Activated naive CD4-positive, alpha-beta T cell treated with anti-CD3 and anti-CD28 coated beads, Interleukin-2, amount 50 U/mL, for 16 hours (primary cell): ENCODE data around the gene FRS3.
"Not testable (repeated sequence)": the region's sequence is repeated elsewhere in the genome, so short reads cannot be mapped to it uniquely, and the experiment has no call there.

Experiments
- DNase-seq: peaks from one replicate; pipeline ENCODE4 v3.0.0-alpha.2; 2020

Gene FRS3, protein sequence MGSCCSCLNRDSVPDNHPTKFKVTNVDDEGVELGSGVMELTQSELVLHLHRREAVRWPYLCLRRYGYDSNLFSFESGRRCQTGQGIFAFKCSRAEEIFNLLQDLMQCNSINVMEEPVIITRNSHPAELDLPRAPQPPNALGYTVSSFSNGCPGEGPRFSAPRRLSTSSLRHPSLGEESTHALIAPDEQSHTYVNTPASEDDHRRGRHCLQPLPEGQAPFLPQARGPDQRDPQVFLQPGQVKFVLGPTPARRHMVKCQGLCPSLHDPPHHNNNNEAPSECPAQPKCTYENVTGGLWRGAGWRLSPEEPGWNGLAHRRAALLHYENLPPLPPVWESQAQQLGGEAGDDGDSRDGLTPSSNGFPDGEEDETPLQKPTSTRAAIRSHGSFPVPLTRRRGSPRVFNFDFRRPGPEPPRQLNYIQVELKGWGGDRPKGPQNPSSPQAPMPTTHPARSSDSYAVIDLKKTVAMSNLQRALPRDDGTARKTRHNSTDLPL

DNA sequence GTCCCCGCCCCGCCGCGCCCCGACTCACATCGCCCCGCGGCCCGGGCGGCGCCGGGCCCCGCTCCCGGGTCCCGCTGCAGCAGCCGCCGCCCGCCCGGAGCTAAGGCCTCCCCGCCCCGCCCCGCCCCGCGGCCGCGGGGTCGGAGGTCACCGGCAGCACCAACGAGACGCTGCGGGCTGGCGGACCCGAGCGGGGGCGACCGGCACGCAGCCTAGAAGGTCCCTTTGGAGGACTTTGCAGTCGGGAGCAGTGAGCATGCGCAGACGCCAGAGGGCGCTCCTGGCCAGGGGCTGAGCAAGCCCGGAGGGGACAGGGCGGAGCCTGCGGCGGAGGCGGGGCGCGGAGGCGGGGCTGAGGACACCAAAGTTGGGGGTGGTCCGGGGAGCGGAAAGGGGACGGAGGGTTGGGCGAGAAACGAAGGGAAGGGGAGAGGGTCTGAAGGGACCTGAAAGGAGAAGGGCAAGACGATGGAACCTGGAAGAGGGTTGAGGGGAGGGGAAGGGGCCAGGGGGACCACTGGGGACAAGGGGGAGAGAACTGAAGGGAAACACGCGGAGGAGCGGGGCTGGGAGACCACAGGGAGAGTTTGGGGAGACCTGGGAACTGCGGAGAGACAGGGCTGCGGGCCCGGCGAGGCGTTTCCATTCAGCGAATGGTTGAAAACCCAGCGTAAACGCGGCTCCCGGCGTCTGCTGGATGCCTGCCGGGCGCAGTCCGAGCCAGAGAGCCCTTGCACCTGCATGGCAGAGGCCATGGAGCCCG, at the start of gene FRS3:
TSS of gene FRS3 (minus strand) at position 113 of the 763 bp plus-strand sequence. CDS start 2,913 bp downstream, outside the sequence.
- DNase-seq = peak; percentile 100

DNA sequence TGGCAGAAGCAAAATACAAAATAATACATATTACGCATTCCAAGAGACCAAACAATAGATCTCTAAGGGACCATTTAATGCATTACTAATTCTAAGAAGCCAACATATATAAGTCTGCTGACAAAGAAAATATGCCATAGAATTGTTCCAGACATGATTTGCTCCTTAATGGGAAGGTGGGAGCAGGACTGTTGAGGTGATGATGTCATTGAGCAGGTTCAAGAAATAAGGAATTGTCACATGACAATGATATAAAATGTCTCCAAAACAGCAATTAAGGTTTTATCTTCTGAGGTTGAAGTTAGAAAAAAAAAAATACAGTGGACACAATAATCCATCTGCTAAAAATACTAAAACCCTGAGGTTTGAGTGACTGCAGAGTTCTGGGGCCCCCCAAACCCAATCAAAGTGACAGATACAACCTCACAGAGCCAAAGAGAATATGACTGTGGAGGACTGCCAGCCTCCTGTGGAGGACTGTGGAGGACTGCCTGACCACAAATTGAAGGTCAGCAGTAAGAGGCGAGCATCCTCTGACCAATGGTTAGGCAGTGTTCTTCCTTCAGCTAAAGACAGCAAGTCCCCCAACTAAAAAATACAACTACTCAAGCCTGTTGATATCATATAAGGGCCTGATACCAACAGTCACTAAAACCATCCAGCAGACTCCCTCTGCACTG, 46.8 kb upstream of the FRS3 start:
- no peak for DNase-seq

DNA sequence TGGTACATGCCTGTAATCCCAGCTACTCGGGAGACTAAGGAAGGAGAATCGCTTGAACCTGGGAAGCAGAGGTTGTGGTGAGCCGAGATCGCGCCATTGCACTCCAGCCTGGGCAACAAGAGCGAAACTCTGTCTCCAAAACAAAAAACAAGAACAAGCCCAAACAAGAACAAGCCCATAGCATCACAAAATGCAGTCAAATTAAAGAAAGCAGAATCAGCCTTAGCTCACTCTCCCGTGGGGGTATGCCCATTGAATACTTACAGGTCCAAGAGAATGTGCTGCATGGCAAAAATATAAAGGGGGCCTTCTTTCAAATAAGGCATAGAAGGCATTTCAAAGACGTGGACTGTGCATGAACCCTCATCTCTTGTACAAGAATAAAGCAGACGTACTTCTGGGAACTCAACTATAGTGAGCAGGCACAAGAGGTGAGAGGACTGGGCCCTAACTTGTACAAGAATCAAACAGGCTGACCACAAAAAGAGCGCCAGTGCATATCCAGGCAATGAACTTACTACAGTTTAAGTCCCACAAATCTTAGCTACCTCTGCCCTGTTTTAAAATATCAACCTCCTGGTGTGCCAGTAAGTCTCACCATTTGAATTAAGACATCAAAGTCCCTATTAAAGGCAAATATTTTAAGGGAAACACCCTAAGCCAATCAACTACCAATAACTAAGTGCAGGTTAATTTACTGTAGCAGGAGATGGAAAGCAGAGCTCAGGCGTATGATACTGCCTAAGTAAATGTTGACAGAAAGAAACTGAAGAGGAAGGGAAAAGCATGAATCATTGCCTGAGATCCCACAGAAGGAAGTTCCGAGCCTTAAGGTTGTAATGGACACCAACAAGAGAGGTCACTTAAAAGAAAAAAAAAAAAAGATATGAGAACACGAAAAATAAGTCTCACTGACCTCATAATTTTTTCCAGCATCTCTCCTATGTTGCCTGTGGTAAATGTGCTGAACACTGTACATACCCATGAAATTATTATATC, 45.2 kb upstream of the FRS3 start:
- no peak for DNase-seq

DNA sequence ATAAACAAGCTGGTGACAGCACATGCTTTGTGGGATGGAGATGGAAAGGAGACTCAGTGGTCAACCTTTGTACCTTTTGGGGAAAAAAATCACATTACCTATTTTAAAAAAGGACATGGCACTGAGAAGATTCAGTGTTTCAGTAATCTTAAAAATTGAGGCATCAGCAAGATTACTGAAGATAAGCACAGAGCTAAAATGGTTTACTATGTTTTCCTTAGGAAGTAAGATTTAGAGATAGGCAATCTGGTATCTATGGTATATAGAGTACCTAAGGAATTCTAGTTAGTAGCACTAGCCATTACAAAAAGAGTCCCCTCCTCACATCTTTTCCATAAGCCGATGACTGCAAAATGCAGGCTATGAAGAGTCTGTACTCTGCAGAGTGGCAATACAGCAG, 43.5 kb upstream of the FRS3 start:
- no peak for DNase-seq

DNA sequence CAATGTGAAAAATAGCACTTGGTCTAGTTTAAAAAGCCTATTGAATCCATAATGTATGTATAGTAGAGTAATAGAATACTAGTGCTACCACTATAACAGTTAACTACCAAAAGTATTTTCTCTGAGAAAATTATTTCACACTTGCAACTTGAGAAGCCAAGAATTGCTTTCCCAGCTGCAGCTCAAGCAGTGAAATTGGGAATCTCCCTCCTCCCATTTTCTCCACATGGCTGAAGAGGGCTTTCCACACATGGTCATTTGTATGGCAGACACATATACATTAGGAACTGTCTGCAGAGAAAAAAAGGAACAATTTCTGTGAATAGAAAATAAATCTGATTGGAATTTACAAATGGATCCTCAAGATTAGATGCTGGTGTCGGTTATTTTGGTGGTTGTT, 42.3 kb upstream of the FRS3 start:
- DNase-seq = no peak

DNA sequence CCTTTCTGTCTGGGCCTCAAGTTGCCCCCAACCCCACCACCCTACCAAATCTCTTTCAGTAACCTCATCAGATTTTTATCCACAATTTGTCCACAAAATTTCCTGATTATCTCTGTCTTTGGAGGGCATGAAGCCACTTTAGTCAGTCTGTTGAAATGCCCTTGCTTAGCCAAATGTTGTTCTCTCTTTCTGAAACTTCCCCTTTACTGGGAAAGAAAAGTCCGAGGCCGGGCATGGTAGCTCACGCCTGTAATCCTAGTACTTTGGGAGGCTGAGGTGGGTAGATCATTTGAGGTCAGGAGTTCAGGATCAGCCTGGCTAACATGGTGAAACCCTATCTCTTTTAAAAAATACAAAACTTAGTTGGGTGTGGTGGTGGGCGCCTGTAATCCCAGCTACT, 41.6 kb upstream of the FRS3 start:
- DNase-seq = no peak

DNA sequence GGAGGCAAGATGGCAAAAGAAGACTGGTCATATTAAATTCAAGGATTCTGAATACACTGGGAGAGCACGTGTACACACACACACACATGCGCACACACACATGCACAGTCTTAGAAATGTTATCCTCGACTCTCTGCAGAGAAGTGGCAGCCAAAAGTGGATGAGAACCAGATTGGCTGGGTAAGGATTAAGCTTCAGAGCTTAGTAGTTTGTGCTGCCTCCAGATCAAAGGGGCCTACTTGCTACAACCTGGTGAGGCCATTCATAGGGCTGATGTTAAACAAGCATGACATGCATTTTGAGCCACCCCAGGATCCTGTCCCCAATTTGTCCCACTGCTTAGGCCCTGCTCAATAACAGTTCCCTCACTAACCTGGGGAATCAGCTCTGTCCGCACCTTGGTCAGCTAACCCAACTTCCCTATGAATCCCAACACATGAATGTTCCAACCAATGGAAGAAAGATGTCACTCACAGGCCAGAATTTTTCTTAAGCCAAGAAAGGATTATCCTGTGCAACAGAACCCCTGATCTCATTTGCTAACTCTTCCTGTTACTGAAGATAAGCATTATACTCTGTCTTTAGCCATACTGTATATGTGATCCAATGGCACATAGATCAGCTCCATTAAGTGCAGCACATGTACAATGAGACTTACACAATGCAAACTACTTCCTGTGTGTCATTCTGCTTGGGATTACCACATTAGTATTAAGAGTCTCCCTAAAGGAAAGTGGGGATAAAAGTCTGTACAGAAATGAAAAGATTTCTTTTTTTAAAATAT, 38.8 kb upstream of the FRS3 start:
- no peak for DNase-seq

DNA sequence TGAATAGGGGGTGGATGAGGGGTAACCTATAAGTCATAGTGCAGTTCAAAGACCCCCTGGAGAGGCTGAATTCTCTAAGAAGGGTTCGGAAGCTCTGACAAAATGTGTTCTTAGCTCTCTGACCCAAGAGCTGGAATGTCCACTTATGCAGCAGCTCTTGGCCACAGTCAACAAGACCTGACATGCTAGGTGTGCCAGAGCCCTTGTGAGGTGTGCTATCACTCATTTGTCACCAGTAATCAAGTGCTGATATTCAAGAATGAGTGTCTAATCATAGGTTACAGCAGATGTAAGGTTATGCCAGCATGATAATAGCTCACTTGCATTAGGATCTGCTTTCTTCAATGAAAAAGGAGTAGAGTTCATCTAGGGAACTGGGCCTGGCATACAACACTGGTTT, 35.9 kb upstream of the FRS3 start:
- DNase-seq = no peak

DNA sequence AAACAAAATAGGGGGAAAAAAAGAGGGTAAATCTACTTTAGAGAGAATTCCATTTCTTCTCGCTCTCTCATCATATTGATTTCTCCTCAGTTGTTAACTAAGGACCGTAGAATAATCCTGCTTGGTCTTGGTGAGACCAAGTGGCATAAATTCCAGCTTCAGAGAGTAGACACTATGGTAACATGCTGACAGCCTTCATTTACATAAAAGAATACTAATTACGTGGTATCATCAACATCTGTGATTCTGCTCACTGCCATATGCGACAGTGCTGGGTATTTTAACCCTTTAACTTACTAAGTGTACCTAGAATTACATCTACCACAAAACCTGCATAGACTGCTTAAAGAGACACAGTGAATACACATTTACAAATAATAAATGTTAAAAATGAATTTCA, 34.9 kb upstream of the FRS3 start:
- no peak for DNase-seq

DNA sequence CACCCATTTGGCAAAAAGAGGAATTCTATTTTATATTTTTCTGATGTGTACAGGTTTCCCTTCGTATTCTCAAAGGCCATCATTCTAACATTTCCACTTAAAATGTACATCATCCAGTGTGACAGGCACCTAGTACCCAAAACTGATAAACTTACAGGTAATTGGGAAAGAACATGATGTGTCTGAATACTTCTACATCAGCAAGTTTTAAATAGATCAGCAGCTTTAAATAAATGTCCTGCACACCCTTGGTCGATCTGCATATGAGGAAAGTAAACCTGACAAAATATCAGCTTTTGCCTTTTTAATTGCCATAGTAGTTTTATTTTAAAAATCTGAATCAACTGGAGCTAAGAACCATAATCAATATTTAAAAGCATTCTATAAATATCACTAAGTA, 34.3 kb upstream of the FRS3 start:
- DNase-seq = no peak

DNA sequence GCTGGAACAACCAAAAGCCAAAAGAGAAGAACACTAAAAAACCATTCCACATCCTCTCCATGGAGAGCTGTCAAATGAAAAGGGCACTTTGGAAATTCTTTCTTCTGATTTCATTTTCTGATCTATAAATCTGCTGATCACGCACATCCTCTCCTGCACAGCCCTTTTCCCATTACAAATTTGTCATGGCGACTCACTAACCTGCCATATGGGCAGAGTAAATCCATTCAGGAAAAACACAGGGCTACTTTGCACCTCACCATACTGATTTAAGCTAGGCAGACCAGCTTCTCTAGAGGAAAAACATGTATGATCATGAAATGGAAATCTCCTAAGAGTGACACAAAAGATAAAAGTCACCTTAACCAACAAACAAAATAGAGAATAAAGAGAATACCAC, 33.8 kb upstream of the FRS3 start:
- no peak for DNase-seq

DNA sequence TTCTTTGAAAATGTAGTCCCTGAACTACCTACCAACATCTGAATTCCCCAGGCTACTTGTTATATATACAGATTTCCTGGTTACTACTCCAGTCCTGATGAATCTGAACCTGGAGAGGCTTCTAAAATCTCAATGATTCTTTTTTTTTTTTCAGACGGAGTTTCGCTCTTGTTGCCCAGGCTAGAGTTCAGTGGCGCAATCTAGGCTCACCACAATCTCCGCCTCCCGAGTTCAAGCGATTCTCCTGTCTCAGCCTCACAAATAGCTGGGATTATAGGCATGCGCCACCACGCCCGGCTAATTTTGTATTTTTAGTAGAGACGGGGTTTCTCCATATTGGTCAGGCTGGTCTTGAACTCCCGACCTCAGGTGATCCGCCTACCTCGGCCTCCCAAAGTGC, 32.2 kb upstream of the FRS3 start:
- not testable (repeated sequence) for DNase-seq

DNA sequence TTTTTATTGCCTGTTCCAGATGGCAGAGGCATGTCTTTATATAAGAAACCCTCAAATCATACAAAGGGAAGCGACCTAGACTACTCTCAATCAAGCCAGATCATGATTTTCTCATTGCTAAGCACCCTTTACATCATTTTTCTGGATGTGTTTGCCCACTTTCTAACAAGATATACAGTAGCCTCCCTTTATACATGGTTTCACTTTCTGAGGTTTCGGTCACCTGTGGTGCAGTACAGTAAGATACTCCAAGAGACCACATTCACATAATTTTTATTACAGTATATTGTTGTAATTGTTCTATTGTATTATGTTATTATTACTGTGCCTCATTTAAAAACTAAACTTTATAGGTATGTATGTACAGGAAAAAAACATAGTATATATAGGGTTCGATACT, 31.4 kb upstream of the FRS3 start:
- no peak for DNase-seq

DNA sequence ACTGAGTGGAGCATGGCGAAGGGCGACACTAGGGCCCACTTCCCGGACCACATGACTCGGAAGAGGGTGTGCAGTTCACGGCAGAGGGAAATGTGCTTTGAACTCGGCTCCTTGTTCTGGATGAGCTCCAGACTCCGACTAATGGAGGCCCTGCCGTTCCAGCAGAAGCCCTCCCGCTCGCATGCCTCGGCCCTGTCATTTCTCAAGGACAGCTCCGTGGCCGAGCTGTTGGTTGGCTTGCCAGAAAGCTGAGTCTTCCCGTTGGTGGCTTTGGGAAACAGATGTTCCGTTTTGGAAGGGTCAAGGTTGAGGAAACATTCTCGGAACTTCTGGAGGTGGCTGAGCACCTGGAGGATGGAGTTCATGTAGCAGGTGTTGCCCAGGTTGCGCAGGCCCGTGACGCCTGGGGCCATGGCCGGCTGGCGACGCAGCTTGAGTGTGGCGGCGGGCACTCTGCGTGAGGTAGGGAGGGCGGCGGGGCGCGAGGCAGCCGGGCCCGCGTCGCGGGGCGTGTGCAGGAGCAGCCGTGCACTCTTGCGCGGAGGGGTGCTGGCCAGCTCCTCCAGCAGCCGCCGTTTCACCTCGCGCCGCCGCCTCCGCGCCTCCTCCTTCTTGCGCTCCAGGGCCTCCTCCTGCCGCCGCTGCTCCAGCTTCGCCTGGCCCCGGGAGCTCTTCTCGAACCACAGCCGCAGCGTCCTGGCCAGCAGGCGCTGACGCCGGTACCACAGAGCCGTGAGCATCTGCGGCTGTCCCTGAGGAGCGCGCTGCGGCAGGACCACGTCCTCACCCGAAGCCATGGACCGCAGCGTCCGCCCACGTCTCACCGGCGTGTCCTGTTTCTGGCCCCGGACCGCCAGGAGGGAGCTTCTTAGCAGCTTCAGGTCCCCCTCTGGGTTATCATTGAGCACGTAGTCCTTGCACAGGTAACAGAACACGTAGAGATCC, 26.4 kb upstream of the FRS3 start:
- no peak for DNase-seq

DNA sequence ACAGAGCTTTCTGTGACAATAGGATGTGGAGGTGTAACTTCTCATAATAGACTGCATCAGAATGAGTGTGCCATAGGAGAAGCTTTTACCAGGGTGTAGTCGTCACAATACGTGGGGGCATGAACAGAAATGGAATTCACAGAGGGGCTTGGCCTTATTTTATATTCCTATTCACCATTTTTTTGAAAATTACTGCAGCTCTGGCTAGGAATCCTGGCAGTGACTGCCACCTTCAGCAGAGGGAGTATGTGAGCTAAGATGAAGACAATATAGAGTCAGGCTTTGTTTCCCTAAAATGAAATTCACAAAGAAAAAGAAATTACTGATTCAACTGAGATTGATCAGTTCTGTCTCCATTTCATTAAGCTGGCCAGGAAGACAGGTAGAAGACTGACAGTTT, 21.7 kb upstream of the FRS3 start:
- no peak for DNase-seq

DNA sequence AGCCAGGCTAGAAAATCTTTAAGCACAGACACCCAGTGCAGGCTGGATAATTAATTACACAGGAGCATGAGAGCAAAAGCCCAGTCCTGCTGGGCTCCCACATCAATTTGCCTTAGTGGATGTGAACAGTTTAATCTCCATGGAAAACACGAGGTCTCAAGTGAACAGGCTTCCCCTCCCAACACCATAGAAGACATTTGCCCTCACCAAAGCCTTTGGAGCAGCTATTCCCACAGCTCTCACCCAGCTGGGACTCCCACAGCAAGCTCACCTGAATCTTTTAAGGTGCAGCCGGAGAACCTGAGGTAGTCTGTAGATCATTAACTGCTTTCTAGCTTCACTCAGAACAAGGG, 19.8 kb upstream of the FRS3 start:
- DNase-seq = no peak

DNA sequence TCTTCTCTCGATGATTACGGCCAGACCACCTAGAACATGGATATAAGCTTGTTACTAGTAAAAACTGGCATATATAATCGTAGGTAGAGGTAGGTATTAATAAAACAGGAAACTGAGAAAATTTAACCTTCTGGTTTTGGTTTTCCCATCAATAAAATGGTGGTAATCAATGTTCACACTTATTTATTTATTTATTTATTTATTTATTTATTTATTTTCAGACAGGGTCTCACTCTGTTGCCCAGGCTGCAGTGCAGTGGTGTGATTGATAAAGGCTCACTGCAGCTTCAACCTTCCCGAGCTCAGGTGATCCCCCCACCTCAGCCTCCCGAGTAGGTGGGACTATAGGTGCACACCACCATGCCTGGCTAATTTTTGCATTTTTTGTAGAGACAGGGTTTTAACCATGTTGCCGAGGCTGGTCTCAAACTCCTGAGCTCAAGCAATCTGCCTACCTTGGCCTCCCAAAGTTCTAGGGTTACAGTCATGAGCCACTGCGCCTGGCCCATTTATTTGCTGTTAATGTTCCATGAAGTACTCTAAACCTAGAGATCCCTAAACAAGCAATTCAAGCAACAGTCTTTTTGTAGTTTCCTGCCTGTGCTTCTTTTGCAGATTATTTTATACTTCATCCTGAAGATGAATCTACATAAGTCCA, 19.3 kb upstream of the FRS3 start:
- DNase-seq = no peak

DNA sequence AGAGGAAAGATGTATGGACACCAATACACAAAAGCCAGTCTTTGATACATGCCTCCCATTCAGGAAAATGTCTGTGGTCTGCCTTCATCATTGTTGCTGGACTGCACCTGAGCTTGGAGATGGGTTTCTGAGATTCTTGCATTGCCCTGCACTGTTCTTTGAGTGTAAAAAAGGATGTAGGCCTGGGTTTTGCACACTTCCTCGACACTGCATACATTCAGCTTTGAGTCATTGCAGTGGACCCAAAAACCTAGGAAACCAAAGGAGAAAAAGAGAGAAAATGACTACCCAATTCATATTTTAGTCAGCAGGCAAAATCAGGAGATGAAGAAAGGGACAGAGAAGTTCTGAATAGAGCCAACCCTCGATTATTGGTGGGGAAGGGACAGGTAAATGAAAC, 16.8 kb upstream of the FRS3 start:
- no peak for DNase-seq

DNA sequence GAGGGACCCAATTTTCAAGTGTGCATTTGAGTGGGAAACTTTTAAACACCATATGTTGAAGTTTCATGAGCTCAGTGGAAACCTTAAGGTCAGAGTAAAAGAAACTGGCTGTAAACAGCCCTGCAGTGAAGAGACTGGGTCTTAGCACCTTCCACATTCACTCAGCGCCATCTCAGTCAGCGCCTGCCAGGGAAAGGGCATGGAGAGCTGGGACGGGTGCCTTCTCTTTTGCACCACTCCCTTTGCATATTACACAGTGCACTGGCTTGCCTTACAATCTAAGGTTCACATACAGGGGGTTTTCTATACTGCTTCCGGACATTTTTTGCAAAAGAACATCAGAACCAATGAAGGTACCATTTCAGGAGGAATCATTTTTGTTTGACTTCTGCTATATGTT, 12.3 kb upstream of the FRS3 start:
- DNase-seq = no peak

DNA sequence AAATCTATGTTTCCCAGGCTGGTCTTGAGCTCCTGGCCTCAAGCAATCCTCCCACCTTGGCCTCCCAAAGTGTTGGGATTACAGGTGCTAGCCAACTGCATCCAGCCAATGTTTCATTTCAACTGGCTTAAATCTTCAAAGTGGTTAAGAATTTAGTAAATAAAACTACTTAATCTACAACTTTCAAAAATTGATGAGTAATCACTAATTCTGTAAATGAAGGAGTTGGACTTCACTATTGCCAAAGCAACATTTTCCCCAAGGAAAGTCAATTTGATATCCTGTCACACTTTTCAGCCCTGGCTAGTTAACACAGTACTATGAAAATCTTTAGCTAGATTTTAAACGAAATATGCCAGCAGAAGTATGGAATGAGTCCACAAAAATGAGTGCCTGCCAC, 11.6 kb upstream of the FRS3 start:
- no peak for DNase-seq
